ENCODE data around the gene RECQL5. TPM values are rescaled to one million over a fixed set of nuclear protein-coding genes. Genes with fewer than 3 reads are reported as not detected.

The RECQL5 gene
- total and polyA plus RNA-seq, 2 donors (not counting 1 experiment from before 2014, with no cell fraction given), result 58.5 to 70.5 TPM

- H3K9me3 Mint-ChIP-seq (ENCODE audit: insufficient read depth), result no peaks in the 10 kb centered on the region
Observed at GRCh38 chr17:75703191-75703590, 36.2 kb upstream of the RECQL5 start.

GRCh38 chr17:75701288-75701687, 34.3 kb upstream of the RECQL5 start:
- Histone ChIP-seq H3K36me3 (replicated peaks in 1 of 2; ENCODE audit: control extremely low read depth in 1 of 2, control insufficient read depth in 1 of 2, extremely low read depth in 1 of 2, insufficient read depth in 2 of 2, low read length in 1 of 2) (peaks cover 0 to 88% of the 10 kb centered on the region in 2 experiments), H3K27ac (ENCODE audit: low read length in 2 of 2) (no peak overlapping the region), H3K9me3 (ENCODE audit: control extremely low read depth in 1 of 3, control insufficient read depth in 2 of 3, insufficient read depth in 1 of 3, low read length in 2 of 3) (no peaks in the 10 kb centered on the region), H3K79me2 (ENCODE audit: control insufficient read depth, insufficient read depth, low read length) (peaks cover 20% of the 10 kb centered on the region), H3K4me2 (replicated peaks; ENCODE audit: low read depth, low read length, poor library complexity, severe bottlenecking) (no peak overlapping the region), H3K4me1 (ENCODE audit: control insufficient read depth in 2 of 2, insufficient read depth in 2 of 2, low read length in 2 of 2) (no peaks in the 10 kb centered on the region), H3K27me3 (replicated peaks in 1 of 4; ENCODE audit: control extremely low read depth in 1 of 4, control insufficient read depth in 3 of 4, insufficient read depth in 4 of 4, low read length in 3 of 4) (no peaks in the 10 kb centered on the region), H4K20me1 (ENCODE audit: control insufficient read depth, insufficient read depth, low read length, poor library complexity, severe bottlenecking) (peaks cover 21% of the 10 kb centered on the region), H2AFZ (ENCODE audit: insufficient read depth, low read depth, low read length, poor library complexity, severe bottlenecking) (no peak overlapping the region), H3K4me3 (ENCODE audit: control extremely low read depth in 1 of 5, extremely low read depth in 1 of 5, insufficient read depth in 1 of 5, low read depth in 2 of 5, low read length in 4 of 5) (no peak overlapping the region), H3K9ac (ENCODE audit: low read length) (no peak overlapping the region)
- intact Hi-C loops (cut with micrococcal nuclease), result no loop called here
- CTCF ChIA-PET, result no interaction called here
- no peak for ATAC-seq (ENCODE audit: low read depth)
- TF ChIP-seq CTCF (IDR thresholded peaks at IDR 0.05) (no peak), EZH2 (IDR thresholded peaks at IDR 0.05; ENCODE audit: borderline replicate concordance, insufficient read depth, low read depth, low read length, poor library complexity, severe bottlenecking) (no peak)
- H3K9me3 Mint-ChIP-seq (ENCODE audit: insufficient read depth), result no peaks in the 10 kb centered on the region
- DNase-seq, result no peak
- no peak overlapping the region for H3K27ac Mint-ChIP-seq
- H3K27me3 Mint-ChIP-seq, result no peaks in the 10 kb centered on the region
- no peaks in the 10 kb centered on the region for H3K4me1 Mint-ChIP-seq
- POLR2A ChIA-PET, result no interaction called here
- WGBS (ENCODE audit: insufficient coverage), result 100% methylated on average over 5 of the region's 10 CpGs
- no peak overlapping the region for H3K4me3 Mint-ChIP-seq

More at GRCh38 chr17:75703191-75703590, 36.2 kb upstream of the RECQL5 start:
- no peak overlapping the region for H3K27ac ChIP-seq (ENCODE audit: low read length in 2 of 2)
- ATAC-seq (ENCODE audit: low read depth), result no peak
- H3K4me3 ChIP-seq (ENCODE audit: control extremely low read depth in 1 of 5, extremely low read depth in 1 of 5, insufficient read depth in 1 of 5, low read depth in 2 of 5, low read length in 4 of 5), result no peak overlapping the region
- no peaks in the 10 kb centered on the region for H3K27me3 Mint-ChIP-seq
- no peaks in the 10 kb centered on the region for H3K4me1 Mint-ChIP-seq
- no peaks in the 10 kb centered on the region for H3K9me3 ChIP-seq (ENCODE audit: control extremely low read depth in 1 of 3, control insufficient read depth in 2 of 3, insufficient read depth in 1 of 3, low read length in 2 of 3)
- 98% methylated on average over 12 of the region's 12 CpGs for WGBS (ENCODE audit: insufficient coverage)
- H2AFZ ChIP-seq (ENCODE audit: insufficient read depth, low read depth, low read length, poor library complexity, severe bottlenecking), result no peak overlapping the region
- ChIA-PET POLR2A (no interaction called here), CTCF (interaction anchor here (0.9 to 1.6 kb wide), 2 partner anchors 28 to 47 kb away, joined by 3 to 7 read pairs; no protein-coding TSS in a partner anchor)
- H3K9ac ChIP-seq (ENCODE audit: low read length), result no peak overlapping the region
- H3K79me2 ChIP-seq (ENCODE audit: control insufficient read depth, insufficient read depth, low read length), result peaks cover under 1% of the 10 kb centered on the region
- peaks cover 5% of the 10 kb centered on the region for H4K20me1 ChIP-seq (ENCODE audit: control insufficient read depth, insufficient read depth, low read length, poor library complexity, severe bottlenecking)
- no peak overlapping the region for H3K4me3 Mint-ChIP-seq
- intact Hi-C loops (cut with micrococcal nuclease), result no loop called here
- no peaks in the 10 kb centered on the region for H3K27me3 ChIP-seq (replicated peaks in 1 of 4; ENCODE audit: control extremely low read depth in 1 of 4, control insufficient read depth in 3 of 4, insufficient read depth in 4 of 4, low read length in 3 of 4)
- no peak overlapping the region for H3K4me2 ChIP-seq (replicated peaks; ENCODE audit: low read depth, low read length, poor library complexity, severe bottlenecking)
- H3K27ac Mint-ChIP-seq, result no peak overlapping the region
- H3K4me1 ChIP-seq (ENCODE audit: control insufficient read depth in 2 of 2, insufficient read depth in 2 of 2, low read length in 2 of 2), result no peaks in the 10 kb centered on the region
- peaks cover 0 to 90% of the 10 kb centered on the region in 2 experiments for H3K36me3 ChIP-seq (replicated peaks in 1 of 2; ENCODE audit: control extremely low read depth in 1 of 2, control insufficient read depth in 1 of 2, extremely low read depth in 1 of 2, insufficient read depth in 2 of 2, low read length in 1 of 2)
- no peak for DNase-seq
- no peak for TF ChIP-seq CTCF (IDR thresholded peaks at IDR 0.05)
- TF ChIP-seq EZH2 (IDR thresholded peaks at IDR 0.05; ENCODE audit: borderline replicate concordance, insufficient read depth, low read depth, low read length, poor library complexity, severe bottlenecking), result no peak
